Kidney (tissue), 14 donors: ENCODE measurements around the gene PCDHGA5. TPM values are rescaled to one million over a fixed set of nuclear protein-coding genes. Genes with fewer than 3 reads are reported as not detected.

Source experiments
- DNase-seq, 5 donors: peaks; one replicate each; pipeline ENCODE4 v3.0.0-alpha.2; 2013 to 2020
- FAIRE-seq: peaks from 2 replicates; lab custom pipeline; 2012; peaks lifted over from hg19 to GRCh38; lab: Jason Lieb, UNC
- H3K27ac ChIP-seq, 2 donors: one replicate each; pipeline ENCODE4 v1.7.0; 2013; ENCODE audit warnings: low read depth in 2 of 2, low read length in 2 of 2, inconsistent platforms in 1 of 2
- H3K27me3 ChIP-seq: one replicate; pipeline ENCODE4 v1.7.1; 2013; ENCODE audit warnings: low read length, inconsistent platforms; ENCODE audit not compliant: control insufficient read depth, insufficient read depth
- H3K36me3 ChIP-seq, 3 donors: one replicate each; pipeline versions ENCODE4 v1.7.0 to v1.7.1; 2013; ENCODE audit warnings: low read length in 3 of 3, control low read depth in 1 of 3, inconsistent platforms in 1 of 3; ENCODE audit not compliant: insufficient read depth in 3 of 3, control insufficient read depth in 2 of 3
- H3K4me1 ChIP-seq, 3 donors: one replicate each; pipeline versions ENCODE4 v1.7.0 to v1.7.1; 2013; ENCODE audit warnings: low read length in 3 of 3, inconsistent platforms in 1 of 3, low read depth in 1 of 3; ENCODE audit not compliant: control insufficient read depth in 2 of 3, insufficient read depth in 2 of 3
- H3K4me3 ChIP-seq, 3 donors: one replicate each; pipeline versions ENCODE4 v1.7.0 to v1.8.1; 2013; ENCODE audit warnings: low read length in 3 of 3, control low read depth in 1 of 3, inconsistent platforms in 1 of 3
- H3K9ac ChIP-seq, 3 donors: one replicate each; pipeline versions ENCODE4 v1.7.0 to v1.7.1; 2013; ENCODE audit warnings: low read length in 3 of 3, control low read depth in 1 of 3, inconsistent platforms in 1 of 3
- H3K9me3 ChIP-seq, 3 donors: one replicate each; pipeline versions ENCODE4 v1.7.0 to v1.7.1; 2013; ENCODE audit warnings: low read length in 3 of 3, control low read depth in 1 of 3, inconsistent platforms in 1 of 3; ENCODE audit not compliant: control insufficient read depth in 2 of 3, insufficient read depth in 1 of 3
- intact Hi-C: fragments of 100-400 bp; cut with DNase I; formaldehyde crosslinking; loops from one replicate; pipeline ENCODE4 v1.11.1; 2022
- polyA plus RNA-seq: library from polyadenylated mRNA; stranded (reverse); fragments of 350-450 nt; fragmentation: Illumina TruSeq; extraction: RNeasy Lipid Tissue Mini Kit (QIAGEN cat#74804); gene quantifications from one replicate; pipeline ENCODE4 v1.2.3, GENCODE V29; 2014; ENCODE audit warnings: low read depth, low replicate concordance; ENCODE audit not compliant: insufficient read depth
- total RNA-seq: library from RNA; stranded (reverse); fragmentation: NEBNext Ultra II Directional; extraction: Animal tissue kit (Norgen Biotek cat#: 25700); gene quantifications from one replicate; pipeline ENCODE4 v1.2.1, GENCODE V29; 2021
- TF ChIP-seq, protein P1 (sequence below): IDR thresholded peaks from 3 replicates; pipeline ENCODE4 v1.5.1; 2012; ENCODE audit warnings: mild to moderate bottlenecking, moderate library complexity, borderline replicate concordance; ENCODE audit not compliant: insufficient read depth; ENCODE audit errors: extremely low read depth
- donor health status: control.
- donor health status: control.
- donor health status: control.
- donor health status: control.
- donor health status: control.
- donor health status: DM: yes; HTN: yes; CAD: no.
- donor health status: Normal renal cell carcinoma (clear cell type).

The PCDHGA5 gene
- total and polyA plus RNA-seq, 2 donors from 2014 or later = 2.8 TPM; not detected in 1

DNA sequence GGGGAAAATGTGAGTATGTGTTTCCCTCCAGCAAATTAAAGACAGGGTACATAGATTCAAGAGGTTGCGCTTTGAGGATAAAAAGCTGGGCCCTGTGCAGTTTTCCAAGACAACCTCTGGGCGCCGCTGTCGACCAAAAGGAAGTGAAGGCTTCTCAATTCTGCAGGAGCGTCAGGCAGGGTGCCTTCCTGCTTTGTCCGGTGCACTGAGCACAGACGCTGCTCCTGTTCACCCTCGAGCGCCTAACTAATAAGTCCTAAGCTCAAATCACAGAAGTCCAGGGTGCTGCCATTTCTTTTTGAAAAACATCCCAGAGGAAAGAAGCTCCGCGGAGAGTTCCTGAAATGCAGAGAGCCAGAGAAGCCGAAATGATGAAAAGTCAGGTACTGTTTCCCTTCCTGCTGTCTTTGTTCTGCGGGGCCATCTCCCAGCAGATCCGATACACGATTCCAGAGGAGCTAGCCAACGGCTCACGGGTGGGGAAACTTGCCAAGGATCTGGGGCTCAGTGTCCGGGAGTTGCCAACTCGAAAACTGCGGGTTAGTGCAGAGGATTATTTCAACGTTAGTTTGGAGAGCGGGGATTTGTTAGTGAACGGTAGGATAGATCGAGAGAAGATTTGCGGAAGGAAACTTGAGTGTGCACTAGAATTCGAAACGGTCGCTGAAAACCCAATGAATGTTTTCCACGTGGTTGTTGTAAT lies 13.9 kb upstream of the PCDHGA5 start, which contains the start of gene PCDHGB1:
Gene PCDHGB1, plus strand, starts transcription at position 183 of the 703 bp plus-strand sequence. Its CDS starts 162 bp downstream, at position 345.
- Histone ChIP-seq H3K4me3 (peak within 1 kb of the TSS in 2 of 3 donors; percentile 10 to 21), H3K9me3 (peaks cover 0 to 40% (median 15%) of the 10 kb centered on the region in 3 donors), H3K36me3 (no peaks in the 10 kb centered on the region), H3K9ac (no peak within 1 kb of the TSS), H3K27ac (no peak within 1 kb of the TSS), H3K27me3 (no peaks in the 10 kb centered on the region), H3K4me1 (no peaks in the 10 kb centered on the region)
- DNase-seq = peak in 1 of 5 donors; percentile 45
- intact Hi-C loops = no loop called here
- no peak for FAIRE-seq
- TF ChIP-seq, protein P1, sequence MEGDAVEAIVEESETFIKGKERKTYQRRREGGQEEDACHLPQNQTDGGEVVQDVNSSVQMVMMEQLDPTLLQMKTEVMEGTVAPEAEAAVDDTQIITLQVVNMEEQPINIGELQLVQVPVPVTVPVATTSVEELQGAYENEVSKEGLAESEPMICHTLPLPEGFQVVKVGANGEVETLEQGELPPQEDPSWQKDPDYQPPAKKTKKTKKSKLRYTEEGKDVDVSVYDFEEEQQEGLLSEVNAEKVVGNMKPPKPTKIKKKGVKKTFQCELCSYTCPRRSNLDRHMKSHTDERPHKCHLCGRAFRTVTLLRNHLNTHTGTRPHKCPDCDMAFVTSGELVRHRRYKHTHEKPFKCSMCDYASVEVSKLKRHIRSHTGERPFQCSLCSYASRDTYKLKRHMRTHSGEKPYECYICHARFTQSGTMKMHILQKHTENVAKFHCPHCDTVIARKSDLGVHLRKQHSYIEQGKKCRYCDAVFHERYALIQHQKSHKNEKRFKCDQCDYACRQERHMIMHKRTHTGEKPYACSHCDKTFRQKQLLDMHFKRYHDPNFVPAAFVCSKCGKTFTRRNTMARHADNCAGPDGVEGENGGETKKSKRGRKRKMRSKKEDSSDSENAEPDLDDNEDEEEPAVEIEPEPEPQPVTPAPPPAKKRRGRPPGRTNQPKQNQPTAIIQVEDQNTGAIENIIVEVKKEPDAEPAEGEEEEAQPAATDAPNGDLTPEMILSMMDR = peak; percentile 27

GRCh38 chr5:141351591-141351990 lies 12.4 kb upstream of the PCDHGA5 start:
- H3K27ac ChIP-seq = no peak overlapping the region
- TF ChIP-seq, protein P1 = no peak
- H3K4me1 ChIP-seq = no peaks in the 10 kb centered on the region
- peaks cover 2 to 50% (median 20%) of the 10 kb centered on the region in 3 donors for H3K9me3 ChIP-seq
- no peaks in the 10 kb centered on the region for H3K27me3 ChIP-seq
- H3K4me3 ChIP-seq = no peak overlapping the region
- no peaks in the 10 kb centered on the region for H3K36me3 ChIP-seq
- DNase-seq = no peak
- FAIRE-seq = no peak
- no peak overlapping the region for H3K9ac ChIP-seq
- intact Hi-C loops = no loop called here

DNA sequence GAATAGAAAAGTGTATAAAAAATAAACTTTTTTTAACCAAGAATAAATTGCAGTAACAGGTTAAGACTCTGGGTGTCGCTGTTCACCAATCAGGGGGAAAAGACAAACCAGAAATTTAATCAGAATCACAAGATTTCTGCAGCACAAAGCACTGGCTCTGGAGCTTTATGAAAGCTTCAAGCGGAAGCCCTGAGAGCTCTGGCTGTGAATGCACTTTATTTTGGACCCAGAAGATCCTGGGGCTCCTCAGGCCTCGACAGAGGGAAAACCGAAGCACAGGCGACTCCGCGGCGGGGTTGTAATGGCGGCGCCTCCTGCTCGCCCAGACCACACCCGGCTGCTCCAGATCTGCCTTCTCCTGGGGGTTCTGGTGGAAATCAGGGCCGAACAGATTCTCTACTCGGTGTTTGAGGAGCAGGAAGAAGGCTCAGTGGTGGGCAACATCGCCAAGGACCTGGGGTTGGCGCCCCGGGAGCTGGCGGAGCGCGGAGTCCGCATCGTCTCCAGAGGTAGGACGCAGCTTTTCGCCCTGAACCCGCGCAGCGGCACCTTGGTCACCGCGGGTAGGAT lies 9.0 kb upstream of the PCDHGA5 start, which contains the start of gene PCDHGA4:
Gene PCDHGA4, plus strand, starts transcription at position 122 of the 570 bp plus-strand sequence. Its CDS starts 87 bp downstream, at position 209.
- TF ChIP-seq, protein P1 = peak; percentile 8
- DNase-seq = no peak
- Histone ChIP-seq H3K27me3 (no peaks in the 10 kb centered on the region), H3K27ac (no peak within 1 kb of the TSS), H3K4me3 (peak within 1 kb of the TSS in 2 of 3 donors; percentile 6 to 13), H3K9me3 (peaks cover 2 to 71% (median 21%) of the 10 kb centered on the region in 3 donors), H3K9ac (no peak within 1 kb of the TSS), H3K4me1 (no peaks in the 10 kb centered on the region), H3K36me3 (no peaks in the 10 kb centered on the region)
- FAIRE-seq = no peak
- intact Hi-C loops = no loop called here
